Myometrial cell (primary cell): ENCODE data around the gene SPINK6. TPM values are rescaled to one million over a fixed set of nuclear protein-coding genes. Genes with fewer than 3 reads are reported as not detected.

Experiments used
- total RNA-seq: library from RNA; depleted of rRNA; stranded (reverse); fragments of >200 nt; gene quantifications from 2 replicates; pipeline ENCODE4 v1.2.3, GENCODE V29; 2015

The SPINK6 gene, protein sequence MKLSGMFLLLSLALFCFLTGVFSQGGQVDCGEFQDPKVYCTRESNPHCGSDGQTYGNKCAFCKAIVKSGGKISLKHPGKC
- 1.1 TPM in 1 of 2 replicates, not detected in the other for total RNA-seq

DNA sequence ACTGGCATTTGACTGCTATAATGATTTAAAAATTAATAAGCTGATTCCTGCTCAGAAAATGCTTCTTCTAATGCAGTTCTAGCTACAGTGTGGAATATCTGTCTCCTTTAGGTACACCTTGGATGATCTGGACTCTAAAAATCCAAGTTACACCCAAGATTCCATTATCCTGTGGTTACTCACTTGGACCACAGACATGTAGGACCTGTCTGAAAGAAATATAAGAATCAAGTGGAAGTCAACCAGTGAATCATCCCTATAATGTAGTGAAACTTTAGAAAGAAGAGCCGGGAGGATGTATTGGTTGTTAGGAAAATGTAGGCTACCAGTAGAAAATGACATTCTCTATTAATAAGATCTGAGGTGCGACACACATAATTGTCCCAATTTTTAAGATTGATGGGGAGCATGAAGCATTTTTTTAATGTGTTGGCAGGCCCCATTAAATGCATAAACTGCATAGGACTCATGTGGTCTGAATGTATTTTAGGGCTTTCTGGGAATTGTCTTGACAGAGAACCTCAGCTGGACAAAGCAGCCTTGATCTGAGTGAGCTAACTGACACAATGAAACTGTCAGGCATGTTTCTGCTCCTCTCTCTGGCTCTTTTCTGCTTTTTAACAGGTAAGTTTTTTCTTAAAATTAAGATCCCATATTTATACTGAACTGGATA is at the start of gene SPINK6:
Gene SPINK6 (plus strand): TSS at position 512 of the 673 bp plus-strand sequence. CDS start 55 bp downstream, at position 567.

DNA sequence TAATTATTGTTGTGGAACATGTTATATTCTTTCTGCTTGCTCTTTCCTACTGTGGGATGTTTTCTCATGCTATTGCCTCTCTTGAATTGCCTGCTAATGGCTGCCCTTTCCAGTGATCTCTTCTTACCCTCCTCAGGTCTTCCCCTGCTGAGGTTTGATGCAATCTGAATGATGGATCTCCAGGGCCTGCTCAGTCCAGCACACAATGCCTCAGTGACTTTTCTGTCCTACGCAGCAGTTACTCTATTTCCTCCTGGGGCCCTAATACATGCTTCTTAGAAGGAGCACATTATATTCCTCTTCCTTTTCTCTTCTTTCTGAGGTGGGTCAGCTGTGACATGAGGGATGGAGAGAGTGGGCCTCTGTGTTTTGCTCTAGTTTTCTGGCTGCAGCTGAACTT is 34.6 kb upstream of the SPINK6 start, which contains the start of gene SPINK14:
Gene SPINK14 (plus strand): TSS at position 301 of the 400 bp plus-strand sequence. CDS start 1,187 bp downstream, outside the sequence.

DNA sequence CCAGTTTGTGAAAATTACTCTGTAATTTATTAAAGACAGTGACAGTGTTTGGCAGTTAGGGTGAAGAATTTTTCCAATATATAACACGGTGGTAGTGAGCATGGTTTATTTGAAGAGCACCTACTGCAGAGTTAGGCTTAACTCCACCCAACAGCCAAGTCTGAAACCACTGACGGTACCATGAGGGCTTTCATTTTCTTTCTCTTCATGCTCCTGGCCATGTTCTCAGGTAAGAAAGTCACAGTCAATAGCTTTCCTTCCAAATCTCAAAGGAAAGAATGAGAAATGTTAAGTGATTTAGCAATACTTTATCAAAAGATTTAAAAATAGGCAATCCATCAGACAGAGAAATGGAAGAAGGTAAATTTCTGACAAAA is 35.6 kb downstream of the SPINK6 start, which contains the start of gene MARCOL:
Gene MARCOL (plus strand): TSS at position 108 of the 377 bp plus-strand sequence. CDS start 73 bp downstream, at position 181.

Other genes starting within 250 kb of the SPINK6 start
- gene SPINK5, start 139.1 kb upstream of the SPINK6 start, total RNA-seq: not detected in 2 replicates
- not detected in 2 replicates for gene SPINK14, start 34.5 kb upstream of the SPINK6 start, total RNA-seq
- not detected in 2 replicates for gene MARCOL, start 35.5 kb downstream of the SPINK6 start, total RNA-seq
- not detected in 2 replicates for gene SPINK13, start 65.8 kb downstream of the SPINK6 start, total RNA-seq
- not detected in 2 replicates for gene SPINK7, start 109.4 kb downstream of the SPINK6 start, total RNA-seq
- gene SPINK9, start 132.5 kb downstream of the SPINK6 start, total RNA-seq: not detected in 2 replicates
- gene FBXO38, start 180.9 kb downstream of the SPINK6 start, total RNA-seq: 23.7 and 30.6 TPM in 2 replicates